HUDEP-2 (cell line): ENCODE measurements around the gene ESYT2.
A peak's percentile ranks its signal among the peaks of the same experiment; 100 is the strongest.
"Not testable (repeated sequence)": the region's sequence is repeated elsewhere in the genome, so short reads cannot be mapped to it uniquely, and the experiment has no call there.

Source experiments
- DNase-seq, 76 experiments: peaks; one replicate each; lab custom pipeline; 2025; ENCODE audit not compliant: unreplicated experiment in 76 of 76; lab: John Stamatoyannopoulos, UW

The ESYT2 gene

GRCh38 chr7:158858592-158859503 is 29.5 kb upstream of the ESYT2 start:
- DNase-seq: peak in 3 of 76 experiments; percentile 6 to 22 (median 14)

GRCh38 chr7:158856883-158857668 is 27.8 kb upstream of the ESYT2 start:
- DNase-seq: peak in 1 of 76 experiments; percentile 23

GRCh38 chr7:158854681-158855081 is 25.4 kb upstream of the ESYT2 start:
- DNase-seq: no peak

- no peak for DNase-seq
Observed at GRCh38 chr7:158850545-158851102, 21.3 kb upstream of the ESYT2 start.

- no peak for DNase-seq
Observed at GRCh38 chr7:158849768-158850544, 20.6 kb upstream of the ESYT2 start.

- no peak for DNase-seq
Observed at GRCh38 chr7:158849442-158849767, 20.1 kb upstream of the ESYT2 start.

GRCh38 chr7:158847451-158847866 is 18.1 kb upstream of the ESYT2 start:
- no peak for DNase-seq

GRCh38 chr7:158846304-158846703 is 17.0 kb upstream of the ESYT2 start:
- DNase-seq: no peak

GRCh38 chr7:158843771-158844170 is 14.5 kb upstream of the ESYT2 start:
- DNase-seq: no peak

GRCh38 chr7:158842486-158842885 is 13.2 kb upstream of the ESYT2 start:
- no peak for DNase-seq

GRCh38 chr7:158840604-158841003 is 11.3 kb upstream of the ESYT2 start:
- DNase-seq: no peak

- DNase-seq: not testable (repeated sequence)
Observed at GRCh38 chr7:158839177-158839576, 9.9 kb upstream of the ESYT2 start.

GRCh38 chr7:158837790-158838637 is 8.7 kb upstream of the ESYT2 start:
- no peak for DNase-seq

- DNase-seq: no peak
Observed at GRCh38 chr7:158836692-158837091, 7.4 kb upstream of the ESYT2 start.

GRCh38 chr7:158834878-158835784 is 5.8 kb upstream of the ESYT2 start:
- peak in 4 of 76 experiments; percentile 19 to 50 (median 26) for DNase-seq

GRCh38 chr7:158832994-158833393 is 3.7 kb upstream of the ESYT2 start:
- DNase-seq: no peak

- DNase-seq: no peak
Observed at GRCh38 chr7:158831738-158832091, 2.4 kb upstream of the ESYT2 start.

GRCh38 chr7:158830211-158830723 is 958 bp upstream of the ESYT2 start:
- no peak for DNase-seq

- DNase-seq: peak in 60 of 76 experiments; percentile 11 to 77 (median 58)
Observed at GRCh38 chr7:158829021-158829341, 328 bp downstream of the ESYT2 start.
